Breast epithelium (tissue), 4 donors: ENCODE data around the gene TOX3. TPM values are rescaled to one million over a fixed set of nuclear protein-coding genes. Genes with fewer than 3 reads are reported as not detected.

Experiments
- DNase-seq, 2 donors: peaks; one replicate each; pipeline ENCODE4 v3.0.0-alpha.2; 2019; ENCODE audit warnings: low spot score in 2 of 2
- H3K27ac ChIP-seq, 2 donors: fragments of 200-600 bp; sonication (generic) in 1 of 2; one replicate each; pipeline ENCODE4 v1.5.1; 2016 to 2019; ENCODE audit warnings: mild to moderate bottlenecking in 1 of 2
- H3K27me3 ChIP-seq, 2 donors: fragments of 200-600 bp; sonication (generic) in 1 of 2; one replicate each; pipeline versions ENCODE4 v1.5.1 to v1.6.0; 2017 to 2019; ENCODE audit warnings: control low read depth in 1 of 2, mild to moderate bottlenecking in 1 of 2
- H3K36me3 ChIP-seq: fragments of 200-600 bp; one replicate; pipeline ENCODE4 v1.5.1; 2019
- H3K4me1 ChIP-seq, 2 donors: fragments of 200-600 bp; sonication (generic); one replicate each; pipeline ENCODE4 v1.5.1; 2016 to 2019; ENCODE audit warnings: control low read depth in 1 of 2
- H3K4me3 ChIP-seq, 3 donors: fragments of 200-600 bp; sonication (generic); 1 replicate in 2 of 3; 2 replicates in 1 of 3; pipeline ENCODE4 v1.5.1; 2016 to 2019; ENCODE audit warnings: mild to moderate bottlenecking in 3 of 3, moderate library complexity in 2 of 3
- H3K9me3 ChIP-seq, 2 donors: fragments of 200-600 bp; sonication (generic) in 1 of 2; one replicate each; pipeline ENCODE4 v1.5.1; 2016 to 2019; ENCODE audit warnings: control low read depth in 1 of 2
- POLR2A ChIP-seq: fragments of 450-650 bp; IDR thresholded peaks from one replicate; pipeline ENCODE4 v1.6.1; 2016; ENCODE audit warnings: antibody characterized with exemption, mild to moderate bottlenecking, moderate library complexity
- POLR2AphosphoS5 ChIP-seq, 3 donors: sonication (generic); formaldehyde crosslinking; IDR thresholded peaks; one replicate each; pipeline ENCODE4 v1.6.1; 2017; ENCODE audit warnings: antibody characterized with exemption in 3 of 3
- intact Hi-C: fragments of 100-400 bp; cut with DNase I; formaldehyde crosslinking; loops from one replicate; pipeline ENCODE4 v1.15.1; 2023; ENCODE audit warnings: low total_unique reads
- total RNA-seq, 3 donors: library from RNA; depleted of rRNA; stranded (reverse); fragments of >200 nt; gene quantifications; one replicate each; pipeline ENCODE4 v1.1.0, GENCODE V29; 2016
- TF ChIP-seq, protein P1 (sequence below), 3 donors: fragments of 450-650 bp; IDR thresholded peaks; one replicate each; pipeline ENCODE4 v1.5.1; 2016 to 2017; ENCODE audit warnings: antibody characterized with exemption in 3 of 3, mild to moderate bottlenecking in 3 of 3, moderate library complexity in 3 of 3

Gene TOX3
- total RNA-seq, 3 donors from 2014 or later = 6.9 to 9.2 TPM; not detected in 1

DNA sequence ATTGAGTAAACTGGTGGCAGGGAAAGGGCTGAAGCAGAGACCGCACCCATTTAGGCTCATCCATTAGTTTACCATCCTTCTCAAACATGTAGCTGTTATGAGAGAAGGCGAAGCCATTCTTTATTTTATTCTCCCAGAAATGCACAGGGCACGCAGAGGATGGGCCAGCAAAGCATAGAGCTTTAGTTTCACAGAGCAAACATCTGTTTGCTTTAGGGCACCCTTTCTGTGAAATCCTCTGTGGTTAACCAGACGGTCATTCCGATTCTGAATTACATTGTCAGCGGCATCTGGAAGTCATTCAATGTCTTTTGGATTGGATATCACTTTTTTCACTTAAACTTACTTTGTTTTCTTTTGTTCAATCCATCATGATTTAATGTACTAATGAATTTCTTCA lies 96.0 kb downstream of the TOX3 start:
- intact Hi-C loops = no loop called here

DNA sequence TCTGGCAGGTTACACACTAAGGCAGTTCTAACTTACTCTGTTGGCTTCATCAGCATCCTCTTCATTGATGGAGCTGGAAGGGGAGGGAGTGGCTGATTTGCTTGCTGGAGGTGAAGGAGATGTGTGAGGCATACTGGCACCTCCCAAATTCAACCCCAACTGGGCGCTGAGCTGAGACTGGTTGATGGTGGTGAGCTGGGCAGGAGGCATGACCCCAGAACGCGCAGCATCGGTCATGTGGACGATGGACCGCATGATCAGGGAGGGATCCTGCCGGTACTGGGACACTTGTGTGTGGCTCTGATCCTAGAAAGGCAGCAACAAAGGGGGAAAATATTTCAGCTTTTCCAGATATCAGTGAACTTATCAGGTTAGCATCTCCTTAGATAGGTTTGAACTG lies 96.7 kb downstream of the TOX3 start:
- H3K36me3 ChIP-seq = no peaks in the 10 kb centered on the region
- no peak for DNase-seq
- no peaks in the 10 kb centered on the region for H3K4me1 ChIP-seq
- H3K27ac ChIP-seq = no peak overlapping the region
- no peaks in the 10 kb centered on the region for H3K27me3 ChIP-seq
- H3K9me3 ChIP-seq = no peaks in the 10 kb centered on the region
- intact Hi-C loops = no loop called here
- no peak overlapping the region for H3K4me3 ChIP-seq
- TF ChIP-seq POLR2A (no peak), POLR2AphosphoS5 (IDR thresholded peaks at IDR 0.05) (no peak)
- TF ChIP-seq, protein P1, sequence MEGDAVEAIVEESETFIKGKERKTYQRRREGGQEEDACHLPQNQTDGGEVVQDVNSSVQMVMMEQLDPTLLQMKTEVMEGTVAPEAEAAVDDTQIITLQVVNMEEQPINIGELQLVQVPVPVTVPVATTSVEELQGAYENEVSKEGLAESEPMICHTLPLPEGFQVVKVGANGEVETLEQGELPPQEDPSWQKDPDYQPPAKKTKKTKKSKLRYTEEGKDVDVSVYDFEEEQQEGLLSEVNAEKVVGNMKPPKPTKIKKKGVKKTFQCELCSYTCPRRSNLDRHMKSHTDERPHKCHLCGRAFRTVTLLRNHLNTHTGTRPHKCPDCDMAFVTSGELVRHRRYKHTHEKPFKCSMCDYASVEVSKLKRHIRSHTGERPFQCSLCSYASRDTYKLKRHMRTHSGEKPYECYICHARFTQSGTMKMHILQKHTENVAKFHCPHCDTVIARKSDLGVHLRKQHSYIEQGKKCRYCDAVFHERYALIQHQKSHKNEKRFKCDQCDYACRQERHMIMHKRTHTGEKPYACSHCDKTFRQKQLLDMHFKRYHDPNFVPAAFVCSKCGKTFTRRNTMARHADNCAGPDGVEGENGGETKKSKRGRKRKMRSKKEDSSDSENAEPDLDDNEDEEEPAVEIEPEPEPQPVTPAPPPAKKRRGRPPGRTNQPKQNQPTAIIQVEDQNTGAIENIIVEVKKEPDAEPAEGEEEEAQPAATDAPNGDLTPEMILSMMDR (IDR thresholded peaks at IDR 0.05) = no peak

More for the DNA sequence above, 96.0 kb downstream of the TOX3 start:
- TF ChIP-seq, protein P1 (IDR thresholded peaks at IDR 0.05) = no peak
- no peak for TF ChIP-seq POLR2AphosphoS5 (IDR thresholded peaks at IDR 0.05)
- TF ChIP-seq POLR2A = no peak
- no peaks in the 10 kb centered on the region for H3K4me1 ChIP-seq
- H3K27me3 ChIP-seq = no peaks in the 10 kb centered on the region
- no peak overlapping the region for H3K27ac ChIP-seq
- H3K4me3 ChIP-seq = no peak overlapping the region
- no peak for DNase-seq
- H3K36me3 ChIP-seq = no peaks in the 10 kb centered on the region
- no peaks in the 10 kb centered on the region for H3K9me3 ChIP-seq

DNA sequence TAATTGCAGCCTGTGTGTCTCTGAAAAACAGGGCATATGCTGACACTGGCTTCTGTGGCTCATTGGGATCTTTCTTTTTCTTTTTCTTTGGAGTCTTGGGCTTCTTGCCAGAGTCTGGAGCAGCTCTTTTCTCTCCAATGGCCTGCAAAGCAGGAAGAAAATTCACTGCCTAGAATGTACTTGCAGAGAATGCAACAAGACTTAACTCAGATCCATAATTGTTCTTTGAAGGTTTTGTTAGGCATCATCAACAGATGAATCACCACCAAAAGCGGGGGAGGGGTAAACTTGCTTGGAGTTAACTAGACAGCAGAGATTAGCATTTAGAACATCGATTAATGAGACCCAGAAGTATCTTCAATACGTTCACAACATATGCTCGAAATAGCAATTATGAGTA lies 100.9 kb downstream of the TOX3 start:
- H3K36me3 ChIP-seq = no peaks in the 10 kb centered on the region
- no peaks in the 10 kb centered on the region for H3K4me1 ChIP-seq
- intact Hi-C loops = no loop called here
- H3K27me3 ChIP-seq = no peaks in the 10 kb centered on the region
- DNase-seq = no peak
- TF ChIP-seq, protein P1 (IDR thresholded peaks at IDR 0.05) = no peak
- TF ChIP-seq POLR2AphosphoS5 (IDR thresholded peaks at IDR 0.05) (no peak), POLR2A (no peak)
- no peaks in the 10 kb centered on the region for H3K9me3 ChIP-seq
- H3K4me3 ChIP-seq = no peak overlapping the region
- no peak overlapping the region for H3K27ac ChIP-seq

DNA sequence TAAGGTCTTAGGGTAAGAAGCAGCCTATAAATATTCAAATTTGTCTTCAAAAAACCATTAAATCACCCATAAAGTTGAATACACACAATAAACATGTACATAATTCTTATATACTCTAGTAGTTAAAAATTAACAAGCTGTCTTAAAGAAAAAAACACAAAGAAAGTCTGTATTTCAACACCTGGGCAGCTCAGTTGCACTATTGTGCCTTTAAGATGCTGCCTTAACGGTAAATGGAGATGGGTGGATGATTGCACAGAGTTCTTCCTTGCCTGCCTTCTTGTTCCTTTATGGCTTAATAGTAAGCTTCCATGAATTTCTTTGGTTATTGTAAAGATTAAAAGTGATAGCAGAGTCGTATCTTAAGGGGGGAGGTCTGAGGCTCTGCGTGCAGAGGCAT lies 105.1 kb downstream of the TOX3 start:
- H3K36me3 ChIP-seq = no peaks in the 10 kb centered on the region
- no peaks in the 10 kb centered on the region for H3K9me3 ChIP-seq
- TF ChIP-seq POLR2AphosphoS5 (IDR thresholded peaks at IDR 0.05) = no peak
- TF ChIP-seq, protein P1 (IDR thresholded peaks at IDR 0.05) = no peak
- no peak for TF ChIP-seq POLR2A
- H3K4me3 ChIP-seq = no peak overlapping the region
- intact Hi-C loops = no loop called here
- no peaks in the 10 kb centered on the region for H3K27me3 ChIP-seq
- no peaks in the 10 kb centered on the region for H3K4me1 ChIP-seq
- no peak overlapping the region for H3K27ac ChIP-seq
- no peak for DNase-seq

DNA sequence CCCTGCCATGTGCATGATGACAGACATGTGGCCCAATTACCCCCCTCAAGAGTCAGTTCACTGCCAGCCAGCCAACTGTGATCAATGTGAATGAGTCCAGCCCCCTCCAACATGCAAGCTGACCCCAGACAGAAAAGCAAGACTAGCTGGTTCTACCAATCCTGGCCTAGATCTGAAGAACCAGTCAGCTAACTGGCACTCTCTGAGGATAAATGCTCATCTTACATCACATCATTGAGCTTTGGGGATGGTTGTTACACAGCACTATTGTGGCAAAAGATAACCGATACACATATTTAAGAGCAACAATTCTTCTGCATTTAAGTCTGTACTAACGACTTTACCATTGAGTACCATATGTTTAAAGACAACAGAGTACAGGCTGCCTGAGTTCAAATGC lies 106.7 kb downstream of the TOX3 start:
- TF ChIP-seq POLR2AphosphoS5 (IDR thresholded peaks at IDR 0.05) (no peak), POLR2A (no peak)
- TF ChIP-seq, protein P1 (IDR thresholded peaks at IDR 0.05) = no peak
- DNase-seq = no peak

More for the DNA sequence above, 106.7 kb downstream of the TOX3 start:
- H3K36me3 ChIP-seq = no peaks in the 10 kb centered on the region
- no peak overlapping the region for H3K4me3 ChIP-seq
- no peaks in the 10 kb centered on the region for H3K9me3 ChIP-seq
- H3K27ac ChIP-seq = no peak overlapping the region
- no peaks in the 10 kb centered on the region for H3K27me3 ChIP-seq
- no peaks in the 10 kb centered on the region for H3K4me1 ChIP-seq
- intact Hi-C loops = no loop called here
